Testis (tissue), 2 donors: ENCODE results near the gene PLIN5.

ENCODE experiments used
- CTCF ChIP-seq, 3 experiments: fragments of 450-650 bp in 2 of 3; fragments of 200-600 bp in 1 of 3; sonication (generic) in 1 of 3; IDR thresholded peaks; one replicate each; pipeline ENCODE4 v1.5.1; 2016 to 2019; ENCODE audit warnings: antibody characterized with exemption in 3 of 3, mild to moderate bottlenecking in 2 of 3, moderate library complexity in 1 of 3
- POLR2A ChIP-seq: fragments of 450-650 bp; IDR thresholded peaks from one replicate; pipeline ENCODE4 v1.6.1; 2017; ENCODE audit warnings: antibody characterized with exemption, mild to moderate bottlenecking, moderate library complexity

DNA sequence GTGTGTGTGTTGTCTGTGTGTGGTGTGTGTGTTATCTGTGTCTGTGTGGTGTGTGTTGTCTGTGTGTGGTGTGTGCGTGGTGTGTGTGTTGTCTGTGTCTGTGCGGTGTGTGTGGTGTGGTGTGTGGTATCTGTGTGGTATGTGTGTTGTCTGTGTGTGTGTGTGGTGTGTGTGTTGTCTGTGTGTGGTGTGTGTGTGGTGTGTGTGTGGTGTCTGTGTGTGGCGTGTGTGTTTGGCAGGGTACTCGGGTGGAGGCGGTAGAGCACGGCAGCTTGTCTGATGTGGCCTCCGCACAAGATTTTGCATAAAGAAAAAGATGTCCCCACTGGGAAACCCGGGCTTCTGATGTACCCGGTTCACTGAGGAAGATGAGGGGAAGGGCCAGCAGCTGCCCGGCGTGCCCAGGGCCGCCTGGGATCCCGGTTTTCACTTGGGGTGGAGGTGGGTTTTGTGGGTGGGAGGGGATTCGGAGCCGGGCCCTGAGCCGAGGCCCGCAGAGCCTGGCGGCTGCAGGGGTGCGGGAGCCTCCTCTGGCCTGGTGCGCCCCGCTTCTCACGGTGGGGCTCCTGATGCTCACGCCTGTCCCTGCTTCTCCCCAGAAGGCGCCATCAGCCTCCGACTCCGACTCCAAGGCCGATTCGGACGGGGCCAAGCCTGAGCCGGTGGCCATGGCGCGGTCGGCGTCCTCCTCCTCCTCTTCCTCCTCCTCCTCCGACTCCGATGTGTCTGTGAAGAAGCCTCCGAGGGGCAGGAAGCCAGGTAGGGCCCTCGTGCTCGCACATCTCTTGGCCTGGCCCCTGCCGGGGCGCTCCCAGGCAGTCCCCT is 41.7 kb downstream of the PLIN5 start:
- TF ChIP-seq CTCF (IDR thresholded peaks at IDR 0.05) (no peak), POLR2A (no peak)
